Erythroblast (primary cell): Measurements from ENCODE around the gene FN1.
"Not testable (repeated sequence)": the region's sequence is repeated elsewhere in the genome, so short reads cannot be mapped to it uniquely, and the experiment has no call there.

ENCODE experiments used
- DNase-seq, 2 experiments: peaks; one replicate each; lab custom pipeline; 2025; lab: John Stamatoyannopoulos, UW
- GATA1 ChIP-seq: IDR thresholded peaks from 2 replicates; pipeline ENCODE4 v1.6.1; 2011; ENCODE audit warnings: low read depth, mild to moderate bottlenecking, control low read depth, low read length, moderate library complexity
- POLR2A ChIP-seq: IDR thresholded peaks from 2 replicates; pipeline ENCODE4 v1.6.1; 2011; ENCODE audit warnings: mild to moderate bottlenecking, low read length

Gene FN1

GRCh38 chr2:215414674-215415073 lies 21.2 kb downstream of the FN1 start:
- no peak for DNase-seq
- no peak for TF ChIP-seq POLR2A
- TF ChIP-seq GATA1, result no peak

DNA sequence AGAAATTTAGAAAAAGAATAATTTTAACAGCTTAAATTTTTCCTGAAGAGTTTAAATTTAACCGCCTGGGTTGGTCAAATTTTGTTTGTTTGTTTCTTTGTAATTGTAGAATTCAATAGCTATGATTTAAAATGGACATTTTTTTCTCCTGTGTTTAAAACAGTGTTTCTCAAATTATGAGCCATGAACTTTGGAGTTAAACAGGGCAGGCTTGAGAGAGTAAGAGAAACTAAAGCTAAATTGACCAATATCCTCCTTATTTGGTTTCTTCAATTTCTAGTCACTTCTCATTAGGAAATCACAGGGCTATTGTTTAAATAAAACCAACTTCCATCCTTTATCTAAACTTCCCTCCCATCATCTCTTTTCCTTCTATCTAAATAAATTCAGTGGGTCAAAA lies 21.9 kb downstream of the FN1 start:
- TF ChIP-seq GATA1, result no peak
- TF ChIP-seq POLR2A, result no peak

GRCh38 chr2:215413484-215413777 lies 22.4 kb downstream of the FN1 start:
- TF ChIP-seq GATA1, result no peak
- TF ChIP-seq POLR2A, result no peak
- no peak for DNase-seq

More for the DNA sequence above, 21.9 kb downstream of the FN1 start:
- no peak for DNase-seq

GRCh38 chr2:215411941-215412743 lies 23.7 kb downstream of the FN1 start:
- TF ChIP-seq POLR2A (no peak), GATA1 (no peak)
- DNase-seq, result no peak

GRCh38 chr2:215410932-215411285 lies 25.0 kb downstream of the FN1 start:
- TF ChIP-seq POLR2A, result no peak
- no peak for TF ChIP-seq GATA1
- DNase-seq, result no peak

- DNase-seq, result not testable (repeated sequence)
Observed at GRCh38 chr2:215410181-215410931, 25.5 kb downstream of the FN1 start.

DNA sequence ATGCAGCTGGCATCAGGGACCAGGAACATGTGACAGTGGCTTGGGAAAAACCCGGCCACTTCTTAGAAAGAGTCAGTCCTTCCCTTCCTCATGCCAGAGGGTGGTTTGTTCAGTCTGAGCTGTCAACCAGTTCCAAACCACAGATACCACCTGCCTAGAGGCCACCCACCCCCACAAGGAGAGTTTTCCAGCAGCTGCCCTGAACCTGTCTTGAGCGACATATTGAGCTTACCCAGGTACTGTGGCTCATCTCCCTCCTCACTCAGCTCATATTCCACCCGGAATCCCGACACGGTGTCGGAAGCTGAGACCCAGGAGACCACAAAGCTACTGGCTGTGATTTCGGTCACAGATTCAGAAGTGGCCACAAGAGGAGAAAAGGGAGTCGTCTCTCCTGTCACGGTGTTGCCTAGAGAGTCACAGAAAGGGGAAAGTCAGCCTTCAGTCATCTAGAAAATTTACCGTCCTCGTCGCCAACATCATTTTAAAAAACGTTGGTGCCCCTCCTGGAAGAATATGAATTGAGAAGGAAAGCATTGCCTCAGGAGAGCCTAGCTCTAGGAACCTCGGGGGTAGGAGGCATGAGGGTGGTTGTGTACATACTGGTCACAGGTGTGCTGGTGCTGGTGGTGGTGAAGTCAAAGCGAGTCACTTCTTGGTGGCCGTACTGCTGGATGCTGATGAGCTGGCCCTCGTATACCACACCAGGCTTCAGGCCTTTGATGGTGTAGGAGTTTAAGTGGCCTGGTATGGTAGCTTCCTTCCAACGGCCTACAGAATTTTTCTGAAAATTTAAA lies 26.3 kb downstream of the FN1 start:
- no peak for DNase-seq
- TF ChIP-seq GATA1 (no peak), POLR2A (no peak)

- DNase-seq, result not testable (repeated sequence)
Observed at GRCh38 chr2:215408441-215408840, 27.4 kb downstream of the FN1 start.

- no peak for TF ChIP-seq POLR2A
- TF ChIP-seq GATA1, result no peak
- no peak for DNase-seq
Observed at GRCh38 chr2:215407590-215408264, 28.1 kb downstream of the FN1 start.

DNA sequence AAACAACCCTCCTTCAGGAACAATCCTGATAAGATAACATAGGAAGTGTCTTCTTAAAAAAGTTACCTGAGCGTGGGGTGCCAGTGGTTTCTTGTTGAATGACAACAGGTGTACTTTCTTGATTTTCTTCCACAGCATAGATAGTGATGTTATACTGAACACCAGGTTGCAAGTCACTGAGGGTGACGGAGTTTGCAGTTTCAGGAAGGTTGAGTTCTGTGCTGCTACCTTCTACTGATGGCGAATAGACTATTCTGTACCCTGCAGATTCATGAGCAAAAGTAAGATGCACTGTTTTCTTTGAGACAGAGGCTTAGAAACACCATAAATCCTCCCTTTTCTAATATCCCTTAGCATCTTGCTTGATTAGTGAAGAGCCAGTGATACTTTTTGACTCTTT lies 28.8 kb downstream of the FN1 start:
- TF ChIP-seq GATA1, result no peak
- no peak for TF ChIP-seq POLR2A
- DNase-seq, result no peak

DNA sequence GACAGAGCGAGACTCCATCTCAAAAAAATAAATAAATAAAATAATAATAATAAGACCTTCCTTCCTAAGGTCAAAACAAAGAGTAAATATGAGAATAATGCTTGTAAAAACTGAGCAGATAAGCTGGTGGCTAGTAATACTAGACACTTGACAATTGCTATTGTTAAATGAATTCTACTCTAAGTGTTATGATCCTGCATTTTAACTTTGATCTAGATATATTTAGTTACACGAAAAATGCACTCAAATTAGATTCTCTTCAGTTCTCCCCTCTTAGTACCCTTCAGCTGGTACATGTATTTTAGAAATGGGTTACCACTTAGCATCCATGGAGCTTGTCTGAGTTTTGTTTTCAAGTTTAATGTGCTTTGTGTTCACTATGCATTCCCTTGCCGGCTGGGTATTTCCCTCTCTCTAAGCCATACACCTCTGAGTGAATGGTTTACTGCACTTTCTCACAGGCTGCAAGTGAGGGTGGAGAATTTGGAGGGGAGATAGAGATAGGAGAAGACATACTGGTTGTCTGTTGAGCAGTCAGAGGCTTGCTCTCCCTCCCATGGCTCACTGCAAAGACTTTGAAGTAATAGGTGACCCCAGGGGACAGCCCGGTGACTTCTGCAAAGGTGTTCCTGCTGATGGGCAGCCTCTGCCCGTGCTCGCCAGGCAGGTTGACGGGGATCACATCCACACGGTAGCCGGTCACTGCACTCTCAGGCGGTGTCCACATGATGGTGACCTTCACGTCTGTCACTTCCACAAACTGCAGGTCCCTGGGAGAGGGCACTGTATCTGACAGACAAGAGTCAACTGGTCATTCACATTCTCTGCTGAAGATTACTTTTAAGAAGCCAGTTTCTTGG lies 29.9 kb downstream of the FN1 start:
- no peak for DNase-seq
- TF ChIP-seq POLR2A (no peak), GATA1 (no peak)

DNA sequence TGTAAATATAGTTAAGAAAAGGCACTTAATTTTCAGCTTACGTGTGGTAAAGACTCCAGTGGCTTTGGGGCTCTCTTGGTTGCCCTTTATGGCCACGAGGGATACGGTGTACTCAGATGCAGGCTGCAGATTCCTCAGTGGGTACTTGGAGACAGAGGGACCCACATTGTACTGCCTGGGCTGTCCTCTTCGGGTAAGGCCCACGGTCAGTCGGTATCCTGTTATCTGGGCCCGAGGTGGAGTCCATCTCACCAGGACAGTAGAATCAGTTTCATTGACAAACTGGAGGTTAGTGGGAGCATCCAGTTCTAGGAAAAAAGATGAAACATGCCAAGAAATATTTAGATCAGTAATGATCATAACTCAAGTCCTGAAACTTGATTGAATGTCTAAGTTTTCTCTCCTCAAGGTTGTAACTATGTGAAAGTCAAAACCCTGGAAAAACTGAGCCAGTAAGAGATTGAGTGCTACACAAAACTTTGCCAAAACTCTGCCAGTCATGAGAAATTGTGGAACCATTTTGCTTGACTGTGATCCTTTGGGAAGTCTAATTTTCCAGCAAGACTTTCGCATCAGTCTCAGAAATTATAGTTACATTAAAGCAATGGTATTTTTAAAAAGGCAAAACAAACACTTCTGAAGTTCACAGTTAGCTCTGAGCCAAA lies 31.4 kb downstream of the FN1 start:
- DNase-seq, result no peak
- TF ChIP-seq POLR2A, result no peak
- TF ChIP-seq GATA1, result no peak
